HL-60/S4 (cell line): Measurements from ENCODE around the gene TERT.

ENCODE experiments used
- in situ Hi-C: fragments of 300-500 bp; cut with MboI; formaldehyde crosslinking; loops from 2 replicates; pipeline ENCODE4 v1.14.3; 2022; ENCODE audit warnings: low sequenced_read_pairs

TERT gene

GRCh38 chr5:1319436-1320256 lies 24.8 kb upstream of the TERT start:
- in situ Hi-C loops: no loop called here

- in situ Hi-C loops: no loop called here
These were observed 23.9 kb upstream of the TERT start for GRCh38 chr5:1318659-1319251.

- in situ Hi-C loops: no loop called here
These were observed 23.2 kb upstream of the TERT start for GRCh38 chr5:1317921-1318565.

GRCh38 chr5:1316588-1317340 lies 21.9 kb upstream of the TERT start:
- in situ Hi-C loops: no loop called here

- in situ Hi-C loops: no loop called here
These were observed 21.1 kb upstream of the TERT start for GRCh38 chr5:1315709-1316587.

GRCh38 chr5:1315018-1315708 lies 20.3 kb upstream of the TERT start:
- in situ Hi-C loops: no loop called here

GRCh38 chr5:1314564-1314982 lies 19.7 kb upstream of the TERT start:
- in situ Hi-C loops: no loop called here

GRCh38 chr5:1312993-1313833 lies 18.3 kb upstream of the TERT start:
- in situ Hi-C loops: no loop called here

- in situ Hi-C loops: no loop called here
These were observed 17.3 kb upstream of the TERT start for GRCh38 chr5:1312206-1312605.

GRCh38 chr5:1311439-1312055 lies 16.7 kb upstream of the TERT start:
- in situ Hi-C loops: no loop called here

GRCh38 chr5:1310118-1310517 lies 15.2 kb upstream of the TERT start:
- in situ Hi-C loops: no loop called here

GRCh38 chr5:1304033-1304432 lies 9.2 kb upstream of the TERT start:
- in situ Hi-C loops: no loop called here

- in situ Hi-C loops: no loop called here
These were observed 7.4 kb upstream of the TERT start for GRCh38 chr5:1302258-1302657.

- in situ Hi-C loops: no loop called here
These were observed 5.8 kb upstream of the TERT start for GRCh38 chr5:1300581-1301083.

- in situ Hi-C loops: no loop called here
These were observed 5.1 kb upstream of the TERT start for GRCh38 chr5:1299961-1300360.

GRCh38 chr5:1299511-1299850 lies 4.6 kb upstream of the TERT start:
- in situ Hi-C loops: no loop called here

GRCh38 chr5:1298723-1299510 lies 4.0 kb upstream of the TERT start:
- in situ Hi-C loops: no loop called here
